H1 (cell line): ENCODE results near the gene FAM3B. TPM values are rescaled to one million over a fixed set of nuclear protein-coding genes. Genes with fewer than 3 reads are reported as not detected.

ENCODE experiments used
- CTCF ChIA-PET: fragments of 300-600 bp; sonication (Branson Sonifier 250); formaldehyde crosslinking; loops from one replicate; lab custom pipeline; 2021; ENCODE audit not compliant: partially characterized antibody; lab: Charles Lee
- POLR2A ChIA-PET: fragments of 300-600 bp; sonication (Branson Sonifier 250); formaldehyde crosslinking; loops from one replicate; lab custom pipeline; 2021; ENCODE audit warnings: inconsistent platforms; ENCODE audit not compliant: partially characterized antibody; lab: Charles Lee
- DNase-seq, 2 experiments: peaks; one replicate each; pipeline versions ENCODE4 v3.0.0 to v3.0.0-alpha.2; 2010 to 2022; ENCODE audit warnings: low spot score in 2 of 2, low read depth in 1 of 2, mixed read lengths in 1 of 2
- FAIRE-seq: peaks from 2 replicates; lab custom pipeline; 2011; peaks lifted over from hg19 to GRCh38; lab: Jason Lieb, UNC
- H2AFZ ChIP-seq: 2 replicates; pipeline ENCODE4 v1.8.1; 2012; ENCODE audit warnings: low read length, inconsistent platforms
- H2AK5ac ChIP-seq: 2 replicates; pipeline ENCODE4 v1.6.1; 2013; ENCODE audit warnings: low read depth, low read length
- H2BK120ac ChIP-seq: replicated peaks from 2 replicates; pipeline ENCODE3; 2013; ENCODE audit warnings: low read depth, low read length, inconsistent platforms
- H2BK12ac ChIP-seq: 2 replicates; pipeline ENCODE4 v1.6.1; 2013; ENCODE audit warnings: low read depth, low read length
- H2BK15ac ChIP-seq: 2 replicates; pipeline ENCODE4 v1.6.1; 2013; ENCODE audit warnings: low read length
- H2BK20ac ChIP-seq: 2 replicates; pipeline ENCODE4 v1.6.1; 2013; ENCODE audit warnings: low read length
- H2BK5ac ChIP-seq: 2 replicates; pipeline ENCODE4 v1.6.1; 2013; ENCODE audit warnings: low read depth, low read length
- H3K14ac ChIP-seq: 2 replicates; pipeline ENCODE4 v1.6.1; 2013; ENCODE audit warnings: inconsistent platforms; ENCODE audit not compliant: insufficient read length
- H3K18ac ChIP-seq: 2 replicates; pipeline ENCODE4 v1.6.1; 2013; ENCODE audit warnings: low read length; ENCODE audit errors: extremely low read depth
- H3K23ac ChIP-seq: 2 replicates; pipeline ENCODE4 v1.6.1; 2013; ENCODE audit warnings: inconsistent platforms; ENCODE audit not compliant: insufficient read length
- H3K23me2 ChIP-seq: 2 replicates; pipeline ENCODE4 v1.6.1; 2013; ENCODE audit warnings: low read depth, low read length
- H3K27ac ChIP-seq: 2 replicates; pipeline ENCODE4 v1.6.1; 2011; ENCODE audit warnings: low read depth, low read length, inconsistent platforms
- H3K27me3 ChIP-seq, 4 experiments: replicated peaks in 1 of 4; 1 replicate in 1 of 4; 2 replicates in 3 of 4; pipeline versions ENCODE4 v1.6.1 to v1.8.1; 2011 to 2013; ENCODE audit warnings: low read length in 3 of 4, mild to moderate bottlenecking in 3 of 4, inconsistent platforms in 2 of 4, mixed read lengths in 2 of 4, moderate library complexity in 1 of 4; ENCODE audit not compliant: control insufficient read depth in 3 of 4, insufficient read depth in 3 of 4; ENCODE audit errors: extremely low read depth in 1 of 4
- H3K36me3 ChIP-seq, 4 experiments: 2 replicates each; pipeline versions ENCODE4 v1.6.1 to v1.8.1; 2011 to 2013; ENCODE audit warnings: mild to moderate bottlenecking in 4 of 4, low read length in 3 of 4, moderate library complexity in 2 of 4, control low read depth in 1 of 4, inconsistent platforms in 1 of 4; ENCODE audit not compliant: insufficient read depth in 4 of 4, control insufficient read depth in 2 of 4
- H3K4ac ChIP-seq: replicated peaks from 2 replicates; pipeline ENCODE3; 2013; ENCODE audit warnings: low read length, low read depth, mixed read lengths, inconsistent platforms; ENCODE audit not compliant: insufficient read length
- H3K4me1 ChIP-seq, 4 experiments: replicated peaks in 1 of 4; 1 replicate in 1 of 4; 2 replicates in 3 of 4; pipeline versions ENCODE4 v1.6.1 to v1.8.1; 2011 to 2013; ENCODE audit warnings: low read length in 3 of 4, inconsistent platforms in 2 of 4, mixed read lengths in 1 of 4; ENCODE audit not compliant: insufficient read depth in 4 of 4, control insufficient read depth in 3 of 4
- H3K4me2 ChIP-seq, 2 experiments: 2 replicates each; pipeline versions ENCODE4 v1.6.1 to v1.8.1; 2011 to 2013; ENCODE audit warnings: low read depth in 2 of 2, low read length in 2 of 2, control low read depth in 1 of 2, inconsistent platforms in 1 of 2, mild to moderate bottlenecking in 1 of 2; ENCODE audit not compliant: insufficient read depth in 1 of 2
- H3K4me3 ChIP-seq, 4 experiments: fragments of 200-600, 300-600 bp in 1 of 4; sonication (generic), shearing (Covaris generic), sonication (Bioruptor Twin) in 1 of 4; 2 replicates each; pipeline versions ENCODE4 v1.5.1 to v1.8.1; 2011 to 2016; ENCODE audit warnings: low read length in 4 of 4, low read depth in 3 of 4, control low read depth in 2 of 4, inconsistent platforms in 2 of 4, mild to moderate bottlenecking in 2 of 4, mixed read lengths in 1 of 4, moderate library complexity in 1 of 4; ENCODE audit not compliant: insufficient read depth in 2 of 4; ENCODE audit errors: extremely low read depth in 1 of 4
- H3K56ac ChIP-seq: replicated peaks from 2 replicates; pipeline ENCODE3; 2013; ENCODE audit warnings: low read depth, mild to moderate bottlenecking, mixed read lengths, low read length, inconsistent platforms; ENCODE audit not compliant: insufficient read length
- H3K79me1 ChIP-seq: 2 replicates; pipeline ENCODE4 v1.6.1; 2013; ENCODE audit warnings: low read depth, low read length, control low read depth
- H3K79me2 ChIP-seq, 2 experiments: 2 replicates each; pipeline versions ENCODE4 v1.6.1 to v1.8.1; 2012 to 2013; ENCODE audit warnings: low read length in 2 of 2, mild to moderate bottlenecking in 2 of 2, inconsistent platforms in 1 of 2; ENCODE audit not compliant: insufficient read depth in 2 of 2, control insufficient read depth in 1 of 2
- H3K9ac ChIP-seq, 4 experiments: replicated peaks in 1 of 4; 1 replicate in 1 of 4; 2 replicates in 3 of 4; pipeline versions ENCODE4 v1.6.1 to v1.8.1; 2011 to 2013; ENCODE audit warnings: low read depth in 3 of 4, low read length in 3 of 4, control low read depth in 2 of 4, mild to moderate bottlenecking in 2 of 4, moderate library complexity in 2 of 4, inconsistent platforms in 1 of 4; ENCODE audit errors: extremely low read depth in 1 of 4
- H3K9me3 ChIP-seq, 2 experiments: 2 replicates each; pipeline versions ENCODE4 v1.6.1 to v1.8.1; 2012 to 2013; ENCODE audit warnings: mild to moderate bottlenecking in 2 of 2, moderate library complexity in 2 of 2, control low read depth in 1 of 2, inconsistent platforms in 1 of 2, low read depth in 1 of 2, low read length in 1 of 2, mixed read lengths in 1 of 2; ENCODE audit not compliant: insufficient read depth in 2 of 2
- H4K20me1 ChIP-seq, 2 experiments: replicated peaks in 1 of 2; 2 replicates each; pipeline versions ENCODE3 to v1.8.1; 2011 to 2013; ENCODE audit warnings: inconsistent platforms in 2 of 2, low read length in 2 of 2, mild to moderate bottlenecking in 1 of 2; ENCODE audit not compliant: insufficient read depth in 2 of 2, control insufficient read depth in 1 of 2
- H4K5ac ChIP-seq: 2 replicates; pipeline ENCODE4 v1.6.1; 2013; ENCODE audit warnings: low read length, low read depth, mixed read lengths, inconsistent platforms; ENCODE audit not compliant: insufficient read length
- H4K8ac ChIP-seq: 2 replicates; pipeline ENCODE4 v1.8.0; 2013; ENCODE audit warnings: mild to moderate bottlenecking, moderate library complexity, low read length, inconsistent platforms; ENCODE audit not compliant: insufficient read depth; ENCODE audit errors: extremely low read depth
- H4K91ac ChIP-seq: replicated peaks from 2 replicates; pipeline ENCODE3; 2013; ENCODE audit warnings: low read length, mixed read lengths, inconsistent platforms; ENCODE audit not compliant: insufficient read length
- ATF2 ChIP-seq: IDR thresholded peaks from 2 replicates; pipeline ENCODE4 v1.6.1; 2012; ENCODE audit warnings: low read length, inconsistent platforms
- FOSL1 ChIP-seq: IDR thresholded peaks from 2 replicates; pipeline ENCODE4 v1.6.1; 2011; ENCODE audit warnings: mild to moderate bottlenecking, low read depth, low read length, moderate library complexity; ENCODE audit not compliant: insufficient read depth
- POLR2AphosphoS5 ChIP-seq: IDR thresholded peaks from 2 replicates; pipeline ENCODE4 v1.6.1; 2011; ENCODE audit warnings: low read depth, low read length
- POU5F1 ChIP-seq: IDR thresholded peaks from 2 replicates; pipeline ENCODE4 v1.6.1; 2011; ENCODE audit warnings: low read depth, mild to moderate bottlenecking, low read length, moderate library complexity
- RNF2 ChIP-seq: fragments of 200-900, 300-1000 bp; sonication (generic); IDR thresholded peaks from 2 replicates; pipeline ENCODE4 v1.7.1; 2016; ENCODE audit warnings: borderline replicate concordance, low read depth, mild to moderate bottlenecking, antibody characterized with exemption, low read length; ENCODE audit not compliant: poor library complexity, severe bottlenecking; ENCODE audit errors: missing control alignments
- SP2 ChIP-seq: IDR thresholded peaks from 2 replicates; pipeline ENCODE4 v1.6.1; 2012; ENCODE audit warnings: mild to moderate bottlenecking, low read length, inconsistent platforms
- TEAD4 ChIP-seq: IDR thresholded peaks from 2 replicates; pipeline ENCODE4 v1.6.1; 2012; ENCODE audit warnings: low read depth, low read length, inconsistent platforms, mixed read lengths
- WGBS, 2 experiments: shearing (Covaris generic) in 1 of 2; methylation state at CpG; one replicate each; pipeline versions ENCODE4 v1.1.6 to v1.1.7; 2013 to 2015; ENCODE audit warnings: low lambda C conversion rate in 2 of 2, mixed read lengths in 2 of 2, inconsistent platforms in 1 of 2, low coverage in 1 of 2, missing lambda C conversion rate in 1 of 2; ENCODE audit not compliant: insufficient replicate concordance in 2 of 2, insufficient coverage in 1 of 2, insufficient read length in 1 of 2; ENCODE audit errors: extremely low coverage in 1 of 2, missing lambda C conversion rate in 1 of 2; 5-methylcytosine and 5-hydroxymethylcytosine counted together
- polyA plus RNA-seq, 7 experiments: library from polyadenylated mRNA; depleted of rRNA in 3 of 7; stranded (reverse) in 5 of 7; unstranded in 2 of 7; fragments of >200 nt in 5 of 7; fragments of 200-250 nt in 2 of 7; gene quantifications; 1 replicate in 5 of 7; 2 replicates in 1 of 7; 4 replicates in 1 of 7; pipeline versions ENCODE4 v1.2.1 to v1.2.3, GENCODE V29; 2011 to 2013; ENCODE audit warnings: missing spikeins in 2 of 7, mixed read lengths in 2 of 7
- total RNA-seq: library from RNA; stranded (reverse); fragmentation: NEBNext Ultra II Directional; extraction: Animal tissue kit (Norgen Biotek cat#: 25700); gene quantifications from 2 replicates; pipeline ENCODE4 v1.2.1, GENCODE V29; 2021

FAM3B gene
- total and polyA plus RNA-seq, 2 of the 8 experiments (the other 6 are each of a cell fraction or from before 2014, with no cell fraction given) = 2.0 TPM

GRCh38 chr21:41387042-41387819 lies 70.6 kb downstream of the FAM3B start:
- Histone ChIP-seq H3K79me2 (no peaks in the 10 kb centered on the region), H3K56ac (peak overlapping the region; percentile 79), H2BK5ac (no peak overlapping the region), H3K4me1 (no peaks in the 10 kb centered on the region), H4K20me1 (no peaks in the 10 kb centered on the region), H2AFZ (no peak overlapping the region), H2BK15ac (no peak overlapping the region), H4K8ac (no peak overlapping the region), H2BK20ac (no peak overlapping the region), H3K9ac (no peak overlapping the region), H3K79me1 (no peaks in the 10 kb centered on the region), H3K27me3 (no peaks in the 10 kb centered on the region), H2AK5ac (no peak overlapping the region), H4K5ac (no peak overlapping the region), H3K23me2 (no peaks in the 10 kb centered on the region), H3K36me3 (no peaks in the 10 kb centered on the region), H2BK12ac (no peak overlapping the region), H3K4me3 (no peak overlapping the region), H3K9me3 (0 out of 4 replicates have a peak, but pooled peaks cover 0 to 3% of the 10 kb centered on the region in 2 experiments), H3K4me2 (no peak overlapping the region), H3K27ac (no peak overlapping the region), H3K23ac (no peak overlapping the region), H3K18ac (no peak overlapping the region), H2BK120ac (no peak overlapping the region), H4K91ac (no peak overlapping the region), H3K4ac (no peak overlapping the region), H3K14ac (no peak overlapping the region)
- CTCF ChIA-PET = interaction anchor here (1.0 kb wide), 1 partner anchor 75 kb away, joined by 3 read pairs; no protein-coding TSS in a partner anchor
- no peak for DNase-seq
- 91% methylated on average over 14 of the region's 14 CpGs; no CpG with 5 or more reads in 1 of the 2 experiments for WGBS, 2 experiments
- no peak for FAIRE-seq
- POLR2A ChIA-PET = no interaction called here
- TF ChIP-seq TEAD4 (no peak), SP2 (no peak), POLR2AphosphoS5 (no peak), RNF2 (no peak), POU5F1 (no peak), FOSL1 (no peak), ATF2 (no peak)
